GM18520 (cell line): ENCODE results near the gene CYGB.

Source experiments
- ATAC-seq: cut with Tn5 transposase; IDR thresholded peaks from one replicate; pipeline ENCODE4 v1.9.1; 2021; ENCODE audit not compliant: unreplicated experiment

Gene CYGB

DNA sequence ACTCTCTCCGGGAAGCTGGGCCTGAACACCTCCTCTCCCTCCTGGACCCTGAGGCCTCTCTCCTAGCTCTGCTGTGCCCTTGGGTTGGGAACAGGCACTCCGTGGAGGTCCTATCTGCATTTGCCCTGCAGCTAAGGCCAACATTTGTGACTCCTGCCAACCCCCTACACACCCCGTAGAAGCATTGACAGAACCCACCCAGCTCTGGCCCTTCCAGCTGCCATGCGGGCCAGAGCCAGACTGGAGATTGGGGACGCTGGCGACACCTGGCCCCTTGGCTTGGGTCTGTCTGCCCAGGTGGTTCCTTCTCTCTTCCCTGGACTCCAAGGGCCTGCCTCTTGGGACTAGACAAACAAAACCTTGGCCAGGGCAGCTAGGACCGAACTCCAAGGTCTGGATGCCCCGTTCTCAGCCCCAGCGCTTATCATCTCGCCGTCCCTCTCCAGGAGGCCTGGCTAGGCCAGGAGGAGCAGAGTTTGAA lies 35.6 kb downstream of the CYGB start:
- ATAC-seq = no peak

DNA sequence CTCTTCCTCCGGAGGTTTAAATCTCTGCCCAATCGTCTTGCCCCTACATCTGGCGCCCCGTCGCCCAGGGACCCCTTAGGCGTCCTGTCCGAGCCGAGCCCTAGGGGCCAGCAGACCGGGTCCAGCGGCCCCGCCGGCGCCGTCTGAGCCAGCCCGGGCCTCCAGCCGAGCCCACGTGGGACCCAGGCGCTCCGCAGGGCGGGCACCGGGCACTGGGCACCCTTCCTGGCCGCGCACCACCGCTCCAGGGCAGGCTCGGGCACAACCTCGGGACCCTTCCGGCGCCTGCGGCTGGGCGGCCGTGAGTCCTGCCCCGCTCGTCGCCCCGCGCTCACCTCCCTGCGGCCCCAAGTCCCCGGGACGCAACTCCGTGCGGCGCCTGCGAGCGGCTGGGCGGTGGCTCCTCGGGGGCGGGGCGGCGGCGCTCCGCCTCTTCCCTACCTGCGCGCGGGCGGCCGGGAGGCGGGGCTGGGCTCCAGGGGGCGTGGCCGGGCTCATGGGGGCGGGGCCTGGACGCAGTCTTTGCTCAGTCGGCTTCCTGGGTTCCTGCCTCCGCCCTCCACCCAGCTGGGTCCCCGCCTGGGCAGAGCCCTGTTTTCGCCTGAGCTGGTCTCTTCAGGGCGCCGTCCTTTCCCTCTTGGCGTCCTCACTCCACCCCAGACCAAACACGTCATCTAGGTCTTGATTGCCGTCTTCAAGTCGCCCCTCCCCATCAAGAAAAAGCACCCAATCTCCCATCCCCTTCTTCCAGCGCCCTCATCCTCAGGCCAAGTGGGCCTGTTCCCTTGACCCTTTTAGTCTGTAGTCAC lies 36.3 kb downstream of the CYGB start, which contains the start of gene RHBDF2:
Gene RHBDF2 (minus strand): TSS at position 406 of the 809 bp plus-strand sequence. CDS start 19,899 bp downstream, outside the sequence.
- ATAC-seq = peak; percentile 35

DNA sequence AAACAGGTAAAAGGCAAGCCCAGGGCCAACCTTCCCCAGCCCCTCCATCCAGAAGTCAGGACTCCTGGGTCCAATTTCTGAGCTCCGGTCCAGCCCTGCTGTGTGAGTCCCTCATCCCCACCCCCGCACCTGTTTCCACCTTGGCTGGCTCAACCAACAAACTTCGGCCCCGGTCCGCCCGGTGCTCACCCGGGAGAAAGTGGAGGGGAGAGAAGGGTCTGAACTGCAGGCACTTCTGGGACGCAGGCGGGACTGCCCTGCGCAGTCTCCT lies 36.8 kb downstream of the CYGB start:
- ATAC-seq = peak; percentile 2

DNA sequence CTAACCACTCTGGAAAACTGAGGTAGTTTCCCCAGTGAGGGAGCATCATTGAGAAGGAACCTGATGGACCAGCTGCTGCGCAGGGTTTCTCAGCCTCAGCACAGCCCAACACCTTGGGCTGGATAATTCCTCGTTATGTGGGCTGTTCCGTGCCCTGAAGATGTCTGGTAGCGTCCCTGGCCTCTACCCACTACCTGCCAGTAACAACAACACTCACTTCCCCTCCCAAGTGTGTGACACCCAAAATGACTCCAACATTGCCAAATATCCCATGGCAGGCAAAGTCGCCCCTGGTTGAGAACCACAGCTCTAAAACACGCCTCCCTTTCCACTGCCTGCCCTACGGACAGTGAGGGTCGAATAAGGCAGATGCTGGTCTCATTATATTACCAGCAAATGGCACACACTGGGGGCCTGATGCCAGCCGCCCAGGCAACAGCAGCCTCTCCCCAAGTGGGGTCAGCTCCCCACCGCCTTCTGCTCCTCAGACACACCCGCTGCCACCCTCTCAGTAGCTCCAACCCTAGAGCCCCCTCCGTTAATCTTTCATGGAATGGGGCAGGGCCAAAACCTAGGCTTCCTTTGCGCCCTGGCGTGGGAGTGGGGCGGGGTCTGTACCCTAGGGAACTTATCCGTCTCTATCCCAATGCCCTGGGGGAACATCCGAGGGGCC lies 37.3 kb downstream of the CYGB start:
- no peak for ATAC-seq

DNA sequence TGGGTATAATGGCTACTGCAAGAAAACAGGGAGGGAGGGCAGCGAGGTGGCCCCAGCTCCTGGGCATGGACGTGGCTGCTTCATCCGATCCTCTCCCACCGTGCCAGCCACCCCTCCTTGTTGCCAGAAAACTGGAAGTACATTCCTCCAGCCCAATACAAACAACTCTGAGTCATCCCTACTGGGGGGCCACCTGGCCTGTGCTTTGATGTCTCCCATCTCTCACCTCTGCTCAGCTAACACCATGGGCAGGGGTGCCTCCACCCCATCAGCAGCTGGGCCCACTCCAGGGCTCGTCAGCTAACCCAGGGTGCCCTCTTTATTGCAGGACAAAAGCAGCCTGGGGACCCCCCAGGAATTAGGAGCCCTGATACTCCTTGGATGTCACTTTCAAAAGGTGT lies 38.2 kb downstream of the CYGB start:
- no peak for ATAC-seq

DNA sequence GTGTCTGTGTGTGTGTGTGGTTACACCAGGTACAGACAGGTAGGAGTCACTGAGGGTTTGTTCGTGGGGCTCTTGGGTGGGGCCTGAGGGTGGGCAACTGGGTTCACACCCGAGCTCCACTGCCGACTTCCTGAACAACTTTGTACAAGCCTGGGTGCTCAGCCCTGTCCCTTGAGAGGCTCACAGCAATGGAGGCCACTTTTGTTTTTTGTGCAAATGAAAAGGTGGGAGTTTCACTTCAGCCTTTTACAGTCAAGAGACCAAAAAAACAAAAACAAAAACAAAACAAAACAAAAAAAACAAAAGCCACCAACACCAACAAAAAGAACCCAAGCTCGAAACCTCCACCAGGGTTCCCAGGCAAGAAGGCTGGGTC lies 38.6 kb downstream of the CYGB start:
- no peak for ATAC-seq

DNA sequence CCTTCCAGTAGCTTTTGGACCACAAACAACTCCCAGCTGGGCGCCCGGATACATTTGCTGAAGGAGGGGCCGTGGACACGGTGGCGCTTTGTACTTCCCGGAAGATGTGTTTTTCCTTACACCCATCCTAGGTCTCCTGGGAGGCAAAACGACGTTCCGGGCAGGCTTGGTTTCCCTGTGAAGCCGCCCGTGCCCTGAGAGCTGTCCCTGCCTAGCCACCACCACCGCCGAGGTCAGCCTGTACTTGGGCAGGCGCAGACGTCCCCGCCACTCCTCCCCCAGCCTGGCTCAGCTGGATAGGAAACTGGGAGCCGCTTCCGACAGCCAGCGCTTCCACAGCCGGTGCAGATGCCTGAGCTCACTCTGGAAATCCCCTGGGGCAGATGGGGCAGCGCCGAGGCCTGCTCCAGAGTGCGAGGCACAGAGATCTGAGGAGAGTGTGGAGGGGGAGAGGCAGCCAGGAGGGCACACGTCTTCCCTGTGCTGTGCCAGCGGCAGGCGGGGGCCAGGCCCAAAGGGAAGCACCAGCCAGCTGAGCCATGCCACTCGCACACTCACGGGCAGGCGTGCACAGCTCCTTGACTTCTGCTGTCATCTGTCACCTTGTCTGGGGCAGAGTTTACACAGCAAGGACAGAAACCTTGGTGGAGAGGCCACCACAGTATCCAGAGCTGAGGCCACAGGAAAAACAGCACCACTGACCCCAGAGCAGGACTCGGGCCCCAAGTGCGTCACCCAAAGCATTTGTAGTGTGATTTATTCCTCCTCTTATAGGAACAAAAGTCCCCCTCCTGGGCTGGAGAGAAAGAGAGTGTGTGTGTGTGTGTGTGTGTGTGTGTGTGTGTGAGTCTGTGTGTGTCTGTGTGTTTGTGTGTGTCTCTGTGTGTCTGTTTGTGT lies 39.3 kb downstream of the CYGB start:
- ATAC-seq = no peak

DNA sequence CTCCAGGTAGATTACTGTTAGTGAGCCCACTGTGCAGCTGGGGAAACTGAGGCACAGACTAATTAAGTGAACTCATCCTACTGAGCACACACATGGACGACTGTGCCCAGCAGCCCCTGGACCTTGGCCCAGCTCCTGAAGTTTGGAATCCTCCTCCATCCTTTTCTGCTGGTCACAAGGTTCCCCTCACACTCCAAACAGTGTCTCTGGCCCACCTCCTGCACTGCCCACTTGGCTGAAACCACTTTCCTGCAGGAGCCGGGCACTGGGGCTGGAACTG lies 39.9 kb downstream of the CYGB start:
- no peak for ATAC-seq

DNA sequence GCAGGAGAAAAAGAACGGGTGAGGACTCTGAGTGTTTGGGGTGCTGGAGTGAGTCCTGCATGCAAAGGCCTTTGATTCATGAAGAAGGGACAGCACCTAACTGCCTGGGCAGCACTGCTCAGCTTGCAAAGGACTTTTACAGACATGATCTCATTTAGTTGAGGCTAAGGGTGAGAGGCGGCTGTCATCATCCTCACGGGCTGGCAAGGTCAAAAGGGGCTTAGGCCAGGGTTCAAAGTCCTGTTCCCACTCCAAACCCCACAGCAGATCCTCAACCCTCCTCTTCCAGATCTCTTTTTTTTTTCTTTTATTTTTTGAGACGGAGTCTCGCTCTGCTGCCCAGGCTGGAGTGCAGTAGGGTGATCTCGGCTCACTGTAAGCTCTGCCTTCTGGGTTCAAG lies 41.0 kb downstream of the CYGB start:
- no peak for ATAC-seq

DNA sequence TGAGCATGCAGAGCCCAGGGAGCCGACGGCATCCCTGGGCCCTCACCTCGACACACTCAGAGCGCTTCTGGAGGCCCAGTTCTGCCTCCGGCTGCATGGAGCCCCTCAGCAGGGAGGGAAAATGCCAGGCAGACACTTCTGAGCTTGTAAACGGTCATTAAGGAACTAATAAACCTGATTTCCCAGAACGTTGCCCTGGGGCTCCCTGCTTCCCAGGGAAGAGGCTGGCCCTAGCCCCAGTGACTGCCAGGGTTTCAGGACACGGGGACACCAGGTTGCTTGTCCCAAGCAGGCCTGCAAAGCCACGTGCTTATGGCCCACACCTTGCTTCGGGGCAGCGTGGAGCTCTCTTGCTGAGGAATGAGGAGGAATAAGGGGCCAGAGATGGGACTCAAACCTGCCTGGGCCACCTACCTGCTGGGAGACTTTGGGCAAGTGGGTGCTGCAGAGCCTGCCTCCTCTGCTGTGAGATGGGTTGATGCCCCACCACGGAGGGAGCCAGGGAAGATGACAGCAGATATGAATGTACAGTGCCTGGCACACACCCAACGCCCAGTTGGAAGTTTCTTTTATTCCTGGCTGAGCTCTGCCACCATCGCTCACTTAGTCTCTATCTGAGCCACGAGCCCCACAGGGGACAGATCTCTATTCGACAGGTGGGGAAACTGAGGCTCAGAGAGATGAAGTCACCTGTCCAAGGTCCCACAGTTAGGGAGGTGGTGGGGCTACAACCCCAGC lies 41.7 kb downstream of the CYGB start:
- no peak for ATAC-seq

DNA sequence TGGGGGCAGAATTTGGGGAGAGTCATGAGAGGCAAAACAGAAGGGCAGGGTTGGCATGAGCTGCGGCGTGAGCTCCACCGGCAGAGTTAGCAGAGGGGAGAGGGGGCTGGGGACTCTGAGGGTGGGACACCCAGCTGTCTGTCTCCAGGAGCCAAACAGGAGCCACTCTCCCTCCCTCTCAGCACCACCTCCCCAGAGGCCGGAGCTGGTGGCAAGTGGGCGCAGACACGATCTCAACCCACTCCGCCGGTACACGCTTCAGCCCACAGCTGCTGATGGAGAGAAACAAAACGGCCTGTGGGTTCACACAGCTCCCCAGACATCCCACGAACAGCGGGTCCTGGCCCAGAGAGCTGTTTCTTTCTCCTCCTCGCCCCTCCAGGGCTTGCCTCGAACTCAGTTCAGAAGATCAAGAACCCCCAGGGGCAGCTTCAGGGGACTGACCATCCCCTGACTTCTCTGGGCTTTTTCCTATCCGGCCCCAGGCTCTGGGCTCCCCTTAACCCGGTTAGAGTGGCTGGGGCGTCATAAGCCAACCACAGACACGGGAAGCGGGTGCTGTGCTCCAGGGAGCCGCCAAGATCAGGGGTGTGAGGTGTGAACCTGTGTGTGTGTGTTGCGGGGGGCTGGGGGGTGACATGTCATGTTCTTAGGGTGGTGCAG lies 43.9 kb downstream of the CYGB start:
- no peak for ATAC-seq

DNA sequence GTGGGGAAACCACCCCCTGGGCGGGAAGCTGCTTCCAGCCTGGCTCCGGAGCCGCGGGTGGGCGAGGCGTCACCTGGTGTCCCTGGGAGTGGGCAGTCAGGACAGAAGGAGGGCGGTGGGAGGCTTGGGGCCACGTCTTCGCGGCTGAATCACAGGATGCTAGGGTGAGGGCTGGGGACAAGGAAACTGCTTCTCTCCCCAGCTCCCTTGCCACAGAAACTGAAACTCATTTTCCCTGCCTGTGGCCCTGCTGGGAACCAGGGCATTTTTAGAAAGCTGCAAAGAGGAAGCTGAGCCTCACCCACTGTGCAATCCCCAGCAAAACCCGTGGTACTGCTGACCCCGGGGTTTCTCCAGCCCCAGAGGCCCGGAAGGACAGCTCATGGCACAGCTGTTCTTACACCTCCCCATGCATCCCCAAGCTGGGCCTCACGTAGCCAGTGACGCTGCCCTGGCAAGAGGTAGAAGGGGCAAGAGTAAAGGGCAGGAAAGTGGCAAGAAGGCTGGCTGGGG lies 44.5 kb downstream of the CYGB start:
- no peak for ATAC-seq

DNA sequence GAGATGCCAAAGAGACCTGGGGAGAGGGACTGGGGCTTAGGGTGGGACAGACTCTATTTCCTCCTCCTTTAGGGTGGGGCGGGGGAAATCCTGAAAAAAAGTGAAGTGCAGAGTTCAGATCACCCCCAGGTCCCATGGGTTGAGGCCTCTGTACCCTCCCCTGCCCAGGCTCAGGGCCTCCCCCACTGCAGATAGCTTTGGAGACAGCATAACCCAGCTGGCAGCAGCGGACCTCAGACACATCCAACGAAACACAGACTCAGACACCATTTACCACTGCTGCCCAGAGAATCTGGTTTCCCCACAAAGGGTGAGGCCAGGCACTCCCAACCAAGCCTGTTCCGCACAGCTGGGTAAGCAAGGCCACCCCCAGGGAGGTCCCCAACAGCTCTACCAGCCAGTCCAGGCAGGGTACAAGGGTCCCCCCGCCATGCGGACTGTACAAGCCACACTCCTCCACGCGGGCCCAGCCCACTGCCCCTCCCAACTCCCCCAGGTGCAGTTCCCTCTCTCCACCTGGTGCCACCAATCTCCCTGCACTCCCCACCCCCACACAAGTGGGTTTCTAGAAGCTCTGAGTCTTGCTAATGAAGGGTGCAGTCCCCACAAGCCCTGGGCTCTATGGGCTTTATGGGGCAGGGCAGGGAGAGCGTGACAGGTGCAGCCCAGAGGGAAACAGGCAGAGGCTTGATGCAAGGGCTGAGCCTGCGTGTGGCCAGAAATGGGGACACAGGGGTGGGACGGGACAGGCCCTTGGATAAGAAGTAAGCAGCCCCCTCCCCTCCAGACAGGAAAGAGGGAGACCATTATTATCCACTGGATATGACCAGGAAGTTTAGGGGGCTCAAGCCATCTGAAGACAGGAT lies 45.2 kb downstream of the CYGB start:
- no peak for ATAC-seq

DNA sequence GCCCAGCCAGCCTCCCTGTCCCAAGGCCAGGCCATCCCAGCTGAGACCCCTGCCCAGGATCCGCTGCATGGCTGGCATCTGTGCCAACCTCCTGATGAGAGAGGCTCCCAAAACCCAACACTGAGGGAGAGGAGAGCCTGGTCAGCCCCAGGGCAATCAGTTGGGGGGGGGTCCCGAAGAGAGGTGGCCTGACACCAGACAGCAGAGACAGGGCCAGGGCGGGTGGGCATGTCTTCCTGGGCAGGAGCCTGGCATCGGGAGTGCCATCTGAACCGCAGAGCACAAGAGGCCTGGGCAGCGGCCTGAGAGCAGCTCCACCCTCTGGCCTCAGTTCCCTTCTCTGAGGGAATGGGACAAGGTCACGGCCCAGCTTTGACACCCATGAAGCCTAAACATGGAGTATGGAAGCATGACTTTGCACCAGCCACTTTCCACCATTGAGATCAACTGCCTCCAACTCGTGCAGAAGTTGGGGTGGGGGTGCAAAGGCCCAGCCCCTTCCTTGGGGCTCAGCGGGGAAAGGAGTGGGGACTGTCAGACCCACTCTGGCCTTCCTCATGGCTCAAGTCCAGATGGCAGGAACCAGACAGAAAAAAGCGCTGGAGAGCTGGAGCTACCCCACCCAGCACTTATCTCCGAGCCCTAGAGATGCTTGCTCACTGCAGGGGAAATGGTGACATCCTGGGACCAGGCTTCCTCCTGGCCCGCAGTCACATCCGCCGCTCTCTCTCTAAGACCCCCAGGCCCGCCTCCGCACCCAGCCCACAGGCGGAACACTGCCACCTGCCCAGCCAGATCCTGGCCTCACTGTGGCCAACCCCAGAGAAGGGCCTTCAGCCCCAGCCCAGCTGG lies 46.0 kb downstream of the CYGB start:
- ATAC-seq = no peak

DNA sequence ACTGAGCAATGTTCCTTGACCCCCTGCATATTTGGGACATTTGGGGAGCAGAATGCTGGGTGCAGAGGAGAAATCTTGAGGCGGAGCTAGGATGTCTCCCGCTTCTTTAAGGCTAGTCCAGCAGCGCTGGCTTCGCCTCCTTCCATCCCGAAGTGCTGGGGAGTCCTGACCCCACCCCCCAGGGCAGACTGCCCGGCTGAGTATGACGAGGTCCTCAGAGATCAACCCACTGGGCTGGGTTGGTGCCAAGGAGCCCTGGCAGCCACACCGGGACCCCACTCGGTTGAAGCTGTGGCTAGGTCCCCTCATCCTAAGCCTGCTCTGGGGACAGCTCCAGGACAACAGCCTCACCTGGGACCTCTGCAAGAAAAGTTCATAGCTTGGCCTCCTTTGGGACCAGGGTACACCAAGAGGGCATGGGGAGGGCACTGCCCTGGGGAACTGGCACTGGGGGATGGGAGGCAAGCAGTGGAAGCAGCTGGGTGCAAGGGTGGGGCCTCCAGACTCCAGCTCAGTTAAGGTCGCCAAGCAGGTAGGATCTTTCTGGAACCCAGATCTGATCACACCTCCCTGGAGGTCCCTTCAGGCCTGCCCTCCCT lies 47.3 kb downstream of the CYGB start:
- ATAC-seq = no peak

DNA sequence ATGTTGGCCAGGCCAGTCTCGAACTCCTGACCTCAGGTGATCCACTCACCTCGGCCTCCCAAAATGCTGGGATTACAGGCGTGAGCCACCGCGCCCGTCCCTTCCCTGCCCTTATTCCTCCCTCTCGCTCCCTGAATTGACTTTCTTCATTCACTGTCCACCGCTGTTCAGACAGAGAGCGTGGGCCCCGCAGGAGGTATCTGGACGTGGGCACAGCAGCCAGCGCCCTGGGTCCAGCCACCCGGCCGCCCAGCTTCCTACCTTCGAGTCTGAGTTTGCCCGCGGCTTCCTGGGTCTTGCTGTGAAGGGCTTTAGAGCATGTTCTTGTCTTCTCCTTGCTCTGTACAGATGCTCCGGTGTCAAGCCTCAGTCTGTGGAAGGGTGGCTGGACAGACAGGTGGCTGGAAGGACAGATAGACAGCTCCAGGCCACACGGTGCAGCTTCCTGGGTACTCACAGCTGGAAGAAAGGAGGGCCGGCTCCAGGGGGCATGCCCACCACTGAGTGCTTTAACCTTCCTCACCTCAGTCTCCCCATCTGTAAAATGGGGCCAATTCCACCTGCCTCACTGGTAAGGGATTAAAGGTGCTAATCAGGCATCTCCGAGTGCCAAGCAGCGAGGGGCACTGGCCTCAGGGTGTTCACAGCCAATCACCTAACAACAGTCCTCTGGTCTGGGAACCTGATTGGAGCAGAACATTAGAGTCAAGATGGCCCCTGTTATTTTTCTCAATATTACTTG lies 49.9 kb downstream of the CYGB start:
- ATAC-seq = no peak

DNA sequence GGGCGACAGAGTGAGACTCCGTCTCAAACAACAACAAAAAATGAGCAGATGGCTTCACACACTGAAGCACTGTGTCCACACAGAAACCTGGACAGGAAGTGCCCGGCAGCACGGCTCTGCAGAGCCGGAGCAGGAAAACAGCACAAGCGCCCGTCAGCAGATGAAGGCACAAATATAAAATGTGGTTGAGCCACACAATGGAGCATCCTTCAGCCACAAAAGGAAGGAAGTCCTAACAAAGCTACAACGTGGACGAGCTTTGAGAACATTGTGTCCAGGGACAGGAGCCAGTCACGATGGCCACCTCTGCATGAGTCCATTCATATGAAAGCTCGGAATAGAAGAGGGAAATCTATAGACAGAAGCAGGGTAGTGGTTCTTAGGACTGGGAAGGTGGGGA lies 51.9 kb downstream of the CYGB start:
- no peak for ATAC-seq
